ENCODE data around the gene POLG2.

GRCh38 chr17:64459284-64459747 lies 37.5 kb downstream of the POLG2 start:
- TF ChIP-seq CTCF (IDR thresholded peaks at IDR 0.05) (no peak), POLR2AphosphoS5 (IDR thresholded peaks at IDR 0.05) (no peak), POLR2A (IDR thresholded peaks at IDR 0.05) (no peak), EP300 (IDR thresholded peaks at IDR 0.05) (no peak)
